GM12874 (cell line): Measurements from ENCODE around the gene ABCB9.

Experiments
- TF ChIP-seq, protein P1 (sequence below): IDR thresholded peaks from 2 replicates; pipeline ENCODE4 v1.5.1; 2011; ENCODE audit warnings: low read depth, mild to moderate bottlenecking, control low read depth, low read length, moderate library complexity; ENCODE audit not compliant: insufficient read depth

The ABCB9 gene

DNA sequence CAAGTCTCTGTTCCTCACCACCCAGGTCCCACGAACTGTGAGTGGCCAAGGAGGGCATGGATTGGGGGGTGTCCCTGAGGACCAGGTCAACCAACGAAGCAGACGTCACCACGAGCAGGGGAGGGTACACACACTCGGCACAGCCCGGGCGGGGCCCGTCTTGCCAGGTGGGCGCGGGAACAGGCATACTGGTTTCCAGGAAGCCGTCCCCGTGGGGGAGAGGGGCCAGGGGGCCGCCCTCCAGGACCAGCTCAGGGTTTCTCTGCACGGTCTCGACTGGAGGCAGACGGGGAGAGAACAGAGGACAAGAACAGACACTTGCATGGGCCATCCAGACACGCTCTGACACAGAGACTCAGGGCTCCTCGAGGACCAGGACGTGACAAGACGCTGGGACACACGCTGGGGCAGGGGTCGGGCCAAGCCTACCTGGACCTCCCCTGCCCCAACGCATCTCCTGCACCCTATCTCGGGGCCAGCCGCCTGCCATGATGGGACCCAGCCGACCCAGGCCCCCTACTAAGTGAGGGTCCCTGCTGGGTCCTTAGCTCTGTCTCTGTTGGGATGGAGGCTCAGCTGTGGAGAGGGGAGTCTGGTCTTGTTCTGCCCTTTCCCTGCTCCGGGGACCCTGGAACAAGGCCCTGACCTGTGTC lies 25.5 kb upstream of the ABCB9 start:
- TF ChIP-seq, protein P1, sequence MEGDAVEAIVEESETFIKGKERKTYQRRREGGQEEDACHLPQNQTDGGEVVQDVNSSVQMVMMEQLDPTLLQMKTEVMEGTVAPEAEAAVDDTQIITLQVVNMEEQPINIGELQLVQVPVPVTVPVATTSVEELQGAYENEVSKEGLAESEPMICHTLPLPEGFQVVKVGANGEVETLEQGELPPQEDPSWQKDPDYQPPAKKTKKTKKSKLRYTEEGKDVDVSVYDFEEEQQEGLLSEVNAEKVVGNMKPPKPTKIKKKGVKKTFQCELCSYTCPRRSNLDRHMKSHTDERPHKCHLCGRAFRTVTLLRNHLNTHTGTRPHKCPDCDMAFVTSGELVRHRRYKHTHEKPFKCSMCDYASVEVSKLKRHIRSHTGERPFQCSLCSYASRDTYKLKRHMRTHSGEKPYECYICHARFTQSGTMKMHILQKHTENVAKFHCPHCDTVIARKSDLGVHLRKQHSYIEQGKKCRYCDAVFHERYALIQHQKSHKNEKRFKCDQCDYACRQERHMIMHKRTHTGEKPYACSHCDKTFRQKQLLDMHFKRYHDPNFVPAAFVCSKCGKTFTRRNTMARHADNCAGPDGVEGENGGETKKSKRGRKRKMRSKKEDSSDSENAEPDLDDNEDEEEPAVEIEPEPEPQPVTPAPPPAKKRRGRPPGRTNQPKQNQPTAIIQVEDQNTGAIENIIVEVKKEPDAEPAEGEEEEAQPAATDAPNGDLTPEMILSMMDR, result no peak

DNA sequence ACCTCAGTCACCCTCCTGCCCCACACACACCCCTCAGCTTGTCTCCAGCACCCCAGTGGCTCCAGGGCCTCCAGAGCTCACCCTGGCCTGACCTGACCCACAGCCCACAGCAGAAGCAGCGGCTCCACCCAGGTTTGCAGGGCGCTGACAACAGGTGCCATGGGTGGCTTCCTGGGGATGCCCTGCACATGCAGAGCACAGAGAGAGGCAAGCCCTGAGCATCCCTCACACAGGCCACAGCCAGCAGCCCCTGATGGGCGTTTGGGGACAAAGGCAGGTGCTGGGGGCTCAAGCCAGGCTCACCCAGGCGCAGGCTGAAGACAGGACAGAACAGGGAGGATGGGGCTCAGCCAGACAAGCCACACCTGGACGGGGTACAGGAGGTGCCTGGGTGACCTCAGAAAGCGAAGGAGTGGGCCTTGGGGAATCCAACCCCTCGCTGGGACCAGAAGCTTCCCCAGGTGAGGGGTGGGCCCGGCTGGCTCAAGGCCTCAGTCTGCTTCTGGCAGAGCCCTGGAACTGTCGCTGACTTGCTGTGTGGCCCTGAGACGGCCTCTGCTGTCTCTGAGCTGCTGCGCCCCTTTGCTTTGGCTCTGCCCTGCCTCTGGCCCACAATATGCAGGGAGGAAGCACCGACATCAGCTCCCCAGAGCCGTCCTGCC lies 24.8 kb upstream of the ABCB9 start:
- TF ChIP-seq, protein P1, result no peak

DNA sequence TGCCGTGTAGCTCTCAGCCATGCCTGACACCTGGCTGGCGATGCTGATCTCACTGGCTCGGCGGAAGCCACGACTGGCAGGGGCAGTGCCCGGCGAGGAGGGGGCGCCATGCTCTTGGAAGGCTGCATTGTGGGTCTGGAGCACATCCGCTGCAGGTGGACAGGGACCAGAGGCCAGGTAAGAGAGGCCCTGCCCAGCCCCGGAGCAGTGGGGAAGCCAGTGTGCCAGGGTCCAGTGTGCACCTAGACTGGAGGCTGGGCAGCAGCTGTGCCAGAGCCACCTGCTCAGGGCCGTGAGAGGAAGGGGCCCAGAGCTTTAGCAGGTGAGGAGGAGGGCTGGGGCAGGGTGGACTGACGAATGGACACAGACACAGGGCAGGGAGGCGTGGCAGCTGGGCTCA lies 24.3 kb upstream of the ABCB9 start:
- TF ChIP-seq, protein P1, result no peak

DNA sequence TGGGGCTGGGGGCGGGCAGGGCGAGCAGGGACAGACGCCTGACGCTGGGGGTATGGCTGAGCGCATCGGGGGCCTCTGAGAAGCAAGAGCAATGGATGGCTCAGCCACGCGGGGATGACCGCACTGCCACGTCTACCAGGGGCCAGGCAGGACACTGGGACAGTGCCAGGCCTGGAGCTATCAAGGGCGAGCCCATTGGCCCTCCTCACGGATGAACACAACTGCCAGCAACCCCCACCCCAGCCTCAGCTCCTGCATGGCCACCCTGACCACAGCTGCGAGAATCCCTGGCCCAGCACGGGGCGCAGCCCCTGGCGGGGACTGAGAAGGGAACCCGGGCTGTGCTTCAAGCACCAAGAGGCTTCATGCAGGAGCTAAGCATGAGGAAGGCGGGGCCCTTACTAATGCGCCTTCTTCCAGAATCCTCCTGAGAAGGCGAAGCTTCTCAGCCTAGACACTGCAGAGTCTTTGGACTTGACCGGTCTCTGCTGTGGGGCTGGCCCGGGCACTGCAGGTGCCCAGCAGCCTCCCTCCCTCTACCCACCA lies 23.7 kb upstream of the ABCB9 start:
- TF ChIP-seq, protein P1, result no peak

DNA sequence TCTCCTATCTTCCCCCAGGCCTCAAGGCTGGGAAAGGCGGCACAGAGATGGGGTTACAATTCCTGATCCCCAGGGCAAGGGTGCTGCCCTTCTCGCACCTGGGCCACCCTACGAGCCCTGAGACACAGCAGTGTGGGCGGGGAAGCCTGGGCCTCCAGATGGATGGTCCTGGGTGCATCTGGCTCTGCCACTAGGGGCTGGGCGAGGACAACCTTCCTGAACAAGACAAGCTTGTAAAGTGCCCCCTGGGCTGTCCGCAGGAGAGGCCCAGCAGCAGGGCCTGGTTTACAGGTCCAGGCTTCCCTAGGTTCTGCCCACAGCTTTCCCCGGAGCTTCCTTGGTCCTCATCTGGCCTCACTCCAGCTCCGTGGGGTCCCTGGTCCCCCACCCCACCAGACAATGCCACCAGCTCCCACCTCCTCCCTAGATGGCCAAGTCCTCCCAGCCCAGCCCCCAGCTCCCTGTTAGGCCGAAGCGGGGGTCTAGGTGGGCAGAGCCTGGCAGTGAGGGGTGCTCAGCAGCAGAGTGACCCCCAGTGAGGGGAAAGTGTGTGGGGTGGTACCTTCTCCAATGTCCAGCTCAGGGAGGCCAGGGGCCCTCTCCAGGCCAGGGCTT lies 23.1 kb upstream of the ABCB9 start:
- TF ChIP-seq, protein P1, result no peak

DNA sequence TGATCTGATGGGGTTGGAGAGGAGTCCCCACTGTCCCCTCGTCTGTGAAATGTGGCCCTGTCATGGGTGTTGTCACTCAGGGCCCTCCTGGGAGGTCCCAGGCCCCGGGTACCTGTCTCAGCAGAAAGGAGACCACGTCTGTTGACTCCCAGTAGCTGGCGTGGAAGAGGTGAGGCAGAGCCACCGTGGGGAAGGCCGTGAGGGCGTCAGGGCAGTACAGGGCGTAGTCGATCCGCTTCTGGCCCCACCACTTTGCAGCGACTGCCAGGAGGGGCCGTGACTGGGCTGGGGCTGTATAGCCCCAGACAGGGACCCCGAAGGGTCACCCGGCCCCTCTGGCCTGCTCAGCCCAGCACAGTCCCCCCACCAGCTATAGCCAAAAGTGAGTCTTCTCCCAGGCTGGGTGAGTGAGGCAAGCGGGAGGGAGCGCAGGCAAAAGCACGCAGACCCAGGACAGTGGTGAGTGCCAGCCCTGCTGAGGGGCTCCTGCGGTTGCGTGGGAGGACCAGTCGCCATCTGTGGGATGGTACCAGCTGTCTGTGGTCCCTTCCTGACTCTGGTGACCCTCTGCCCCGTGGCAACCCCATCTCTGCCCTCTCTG lies 22.4 kb upstream of the ABCB9 start:
- TF ChIP-seq, protein P1, result no peak

DNA sequence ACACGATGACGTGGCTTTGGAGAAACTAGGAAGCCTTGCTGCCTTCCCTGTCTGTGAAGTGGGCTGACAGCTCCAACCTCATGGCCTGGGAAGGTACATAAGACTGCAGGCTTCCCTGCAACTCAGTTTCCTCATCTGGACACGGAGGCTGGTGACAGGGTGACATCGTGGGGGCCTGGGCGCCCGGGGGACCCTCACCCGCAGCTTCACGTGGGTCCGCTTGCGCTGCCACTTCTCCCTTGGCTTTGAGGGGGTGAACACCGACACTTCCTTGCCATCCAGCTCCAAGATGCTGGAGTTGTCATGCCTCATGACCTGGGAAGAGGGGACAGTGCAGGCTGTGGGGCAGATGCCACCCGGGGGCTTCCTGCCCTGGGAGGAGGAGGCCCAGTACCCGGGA lies 21.8 kb upstream of the ABCB9 start:
- TF ChIP-seq, protein P1, result no peak
